ENCODE results near the gene DMGDH. TPM values are rescaled to one million over a fixed set of nuclear protein-coding genes. Genes with fewer than 3 reads are reported as not detected.

The DMGDH gene
- total RNA-seq, 5 donors from 2014 or later (not counting 1 experiment from before 2014, with no cell fraction given) = 0.43 to 2.7 (median 0.70) TPM

DNA sequence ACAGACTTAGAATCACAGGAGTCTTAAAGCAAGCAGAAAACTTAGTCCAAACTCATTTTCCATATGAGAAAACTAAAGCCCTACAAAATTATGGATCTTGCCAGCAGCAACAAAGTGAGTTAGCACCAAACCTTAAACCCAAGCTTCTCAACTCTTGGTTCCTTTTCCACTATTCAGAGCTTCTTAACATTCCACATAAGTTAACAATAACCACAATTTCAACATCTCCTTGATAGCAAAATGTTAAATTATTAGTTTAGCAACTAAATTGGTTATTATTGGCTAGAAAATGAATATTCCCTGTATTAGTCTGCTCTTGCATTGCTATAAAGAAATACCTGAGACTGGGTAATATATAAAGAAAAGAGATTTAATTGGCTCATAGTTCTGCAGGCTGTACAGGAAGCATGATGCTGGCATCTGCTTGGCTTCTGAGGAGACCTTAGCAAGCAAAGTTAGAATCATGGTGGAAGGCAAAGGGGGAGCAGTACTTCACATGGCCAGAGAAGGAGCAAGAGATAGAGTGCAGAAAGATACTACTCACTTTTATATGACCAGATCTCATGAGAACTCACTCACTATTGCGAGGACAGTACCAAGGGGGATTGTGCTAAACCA lies 58.1 kb downstream of the DMGDH start:
- ChIA-PET CTCF (interaction anchor here (0.8 to 0.9 kb wide), 2 partner anchors 13 to 253 kb away, joined by 3 to 4 read pairs; no protein-coding TSS in a partner anchor), POLR2A (no interaction called here)
- H3K9me3 Mint-ChIP-seq = peaks cover 8 to 15% (median 10%) of the 10 kb centered on the region in 3 donors
- H3K27me3 Mint-ChIP-seq = peaks cover 17 to 21% of the 10 kb centered on the region in 2 donors
- H3K36me3 Mint-ChIP-seq = peaks cover 4% of the 10 kb centered on the region
- no peaks in the 10 kb centered on the region for H3K36me3 ChIP-seq (ENCODE audit: control insufficient read depth in 2 of 2, extremely low read depth in 1 of 2, insufficient read depth in 1 of 2, low read length in 1 of 2)
- no peak overlapping the region for H3K27ac ChIP-seq (ENCODE audit: low read length)
- H3K4me1 ChIP-seq (ENCODE audit: control insufficient read depth in 1 of 2, extremely low read depth in 1 of 2, insufficient read depth in 2 of 2, low read length in 2 of 2) = no peaks in the 10 kb centered on the region
- no peaks in the 10 kb centered on the region for H3K4me1 Mint-ChIP-seq
- no peak overlapping the region for H3K27ac Mint-ChIP-seq
- DNase-seq = no peak
- WGBS (ENCODE audit: insufficient coverage) = no CpG with 5 or more reads among the region's 1 CpG
- no peak for ATAC-seq (replicated peaks in 1 of 4)
- H3K4me3 Mint-ChIP-seq = no peak overlapping the region
- H3K9me3 ChIP-seq = no peaks in the 10 kb centered on the region
- H3K4me3 ChIP-seq (ENCODE audit: control insufficient read depth in 1 of 2, extremely low read depth in 1 of 2, low read length in 1 of 2) = no peak overlapping the region
- H3K27me3 ChIP-seq (replicated peaks in 1 of 2; ENCODE audit: control insufficient read depth in 2 of 2, extremely low read depth in 1 of 2, insufficient read depth in 2 of 2, low read length in 1 of 2) = peaks cover 0 to 6% of the 10 kb centered on the region in 2 experiments

DNA sequence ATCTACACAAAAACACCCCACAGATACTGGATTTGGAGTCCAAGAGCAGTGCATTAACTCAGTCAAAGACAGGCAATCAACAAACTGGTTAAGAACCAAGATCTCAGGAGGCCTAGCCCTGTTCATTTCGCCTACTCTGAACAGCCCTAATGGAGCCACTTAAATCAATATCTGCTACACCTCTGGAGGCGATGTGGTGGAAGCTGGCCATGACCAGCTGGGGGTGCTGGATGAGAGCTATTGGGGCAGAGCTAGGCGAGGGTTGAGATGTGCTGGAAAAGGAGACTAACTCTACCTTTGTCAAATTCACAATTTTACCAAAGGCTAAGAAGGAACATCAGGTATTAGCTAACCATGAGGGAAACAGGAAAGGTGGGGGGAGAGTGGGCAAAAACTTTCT lies 61.1 kb downstream of the DMGDH start:
- POLR2A ChIA-PET = no interaction called here
- WGBS (ENCODE audit: insufficient coverage) = 80% methylated on average over 1 of the region's 3 CpGs

DNA sequence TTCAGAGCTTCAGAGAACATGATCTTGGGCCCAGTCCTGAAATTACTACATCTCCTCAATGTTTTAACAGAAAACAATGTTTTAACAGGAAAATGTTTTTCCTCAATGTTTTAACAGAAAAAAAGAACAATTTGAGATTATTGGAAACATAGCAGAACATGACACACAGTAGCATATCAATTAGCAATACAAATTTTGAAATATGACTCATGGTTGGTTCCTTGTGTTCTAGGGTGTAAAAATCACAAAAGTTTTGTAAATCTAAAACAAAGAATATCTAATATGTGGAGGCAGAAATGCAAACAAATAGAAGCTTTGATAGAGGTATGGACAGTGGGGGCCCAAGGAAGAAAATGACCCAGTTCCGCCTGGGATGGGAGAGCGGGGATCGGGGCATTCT lies 61.6 kb downstream of the DMGDH start:
- H3K4me3 Mint-ChIP-seq = no peak overlapping the region
- no peaks in the 10 kb centered on the region for H3K4me1 Mint-ChIP-seq
- ChIA-PET CTCF (no interaction called here), POLR2A (no interaction called here)
- Histone ChIP-seq H3K9me3 (no peaks in the 10 kb centered on the region), H3K36me3 (ENCODE audit: control insufficient read depth in 2 of 2, extremely low read depth in 1 of 2, insufficient read depth in 1 of 2, low read length in 1 of 2) (no peaks in the 10 kb centered on the region), H3K4me3 (ENCODE audit: control insufficient read depth in 1 of 2, extremely low read depth in 1 of 2, low read length in 1 of 2) (no peak overlapping the region), H3K27me3 (replicated peaks in 1 of 2; ENCODE audit: control insufficient read depth in 2 of 2, extremely low read depth in 1 of 2, insufficient read depth in 2 of 2, low read length in 1 of 2) (peaks cover 0 to 10% of the 10 kb centered on the region in 2 experiments), H3K27ac (ENCODE audit: low read length) (no peak overlapping the region), H3K4me1 (ENCODE audit: control insufficient read depth in 1 of 2, extremely low read depth in 1 of 2, insufficient read depth in 2 of 2, low read length in 2 of 2) (no peaks in the 10 kb centered on the region)
- peaks cover under 1 to 5% (median under 1%) of the 10 kb centered on the region in 3 donors for H3K9me3 Mint-ChIP-seq
- DNase-seq (no peak), ATAC-seq (replicated peaks in 1 of 4) (no peak)
- H3K27me3 Mint-ChIP-seq = peaks cover 9 to 10% of the 10 kb centered on the region in 2 donors
- H3K27ac Mint-ChIP-seq = no peak overlapping the region
- peaks cover under 1% of the 10 kb centered on the region for H3K36me3 Mint-ChIP-seq
- WGBS (ENCODE audit: insufficient coverage) = no CpG with 5 or more reads among the region's 3 CpGs

More for the DNA sequence above, 61.1 kb downstream of the DMGDH start:
- Histone ChIP-seq H3K27me3 (replicated peaks in 1 of 2; ENCODE audit: control insufficient read depth in 2 of 2, extremely low read depth in 1 of 2, insufficient read depth in 2 of 2, low read length in 1 of 2) (peaks cover 0 to 10% of the 10 kb centered on the region in 2 experiments), H3K9me3 (no peaks in the 10 kb centered on the region), H3K27ac (ENCODE audit: low read length) (no peak overlapping the region), H3K4me3 (ENCODE audit: control insufficient read depth in 1 of 2, extremely low read depth in 1 of 2, low read length in 1 of 2) (no peak overlapping the region), H3K4me1 (ENCODE audit: control insufficient read depth in 1 of 2, extremely low read depth in 1 of 2, insufficient read depth in 2 of 2, low read length in 2 of 2) (no peaks in the 10 kb centered on the region), H3K36me3 (ENCODE audit: control insufficient read depth in 2 of 2, extremely low read depth in 1 of 2, insufficient read depth in 1 of 2, low read length in 1 of 2) (no peaks in the 10 kb centered on the region)
- ATAC-seq (replicated peaks in 1 of 4) = no peak
- Mint-ChIP-seq H3K4me1 (no peaks in the 10 kb centered on the region), H3K36me3 (peaks cover 4% of the 10 kb centered on the region), H3K27ac (no peak overlapping the region), H3K27me3 (peaks cover 6 to 10% of the 10 kb centered on the region in 2 donors), H3K9me3 (peaks cover 5 to 10% (median 6%) of the 10 kb centered on the region in 3 donors), H3K4me3 (no peak overlapping the region)
- CTCF ChIA-PET = interaction anchor here in 1 of 2 donors (1.0 kb wide), 1 partner anchor 17 kb away, joined by 3 read pairs; no protein-coding TSS in a partner anchor
- DNase-seq = no peak

DNA sequence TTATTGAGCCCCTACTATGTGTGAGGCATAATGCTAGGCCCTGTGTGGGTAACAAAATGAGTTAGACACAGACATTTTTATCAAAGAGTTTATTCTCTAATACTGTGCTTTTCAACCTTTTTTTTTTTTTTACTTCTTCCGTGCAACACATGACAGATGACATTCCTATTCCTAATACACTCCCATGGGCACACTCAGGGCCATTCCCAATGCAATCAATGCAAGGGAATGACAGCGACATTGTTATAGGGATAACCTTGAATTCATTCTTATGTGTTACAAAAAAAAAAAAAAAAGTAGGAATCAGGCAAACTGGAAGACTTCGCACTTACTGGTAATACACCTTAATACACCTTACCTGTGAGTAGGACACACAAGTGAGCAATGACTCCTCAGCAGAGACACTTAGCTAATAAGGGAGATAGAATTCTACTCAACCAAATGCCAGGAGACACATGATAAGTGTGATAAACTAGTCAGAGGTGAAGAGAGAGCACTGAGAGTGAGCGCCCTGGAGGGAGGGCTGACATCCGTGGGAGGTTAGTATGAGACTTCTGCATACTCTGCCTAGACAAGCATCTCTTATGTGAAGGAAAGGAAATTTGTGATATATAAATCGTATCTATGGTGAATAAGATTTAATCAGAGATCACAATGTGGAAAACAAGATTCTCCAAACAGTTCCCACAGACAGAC lies 63.4 kb downstream of the DMGDH start:
- ChIA-PET POLR2A (interaction anchor here in 1 of 2 donors (0.7 kb wide), 1 partner anchor 210 kb away, joined by 4 read pairs; no protein-coding TSS in a partner anchor), CTCF (interaction anchor here in 1 of 2 donors (1.2 kb wide), 1 partner anchor 14 kb away, joined by 4 read pairs; no protein-coding TSS in a partner anchor)
- Mint-ChIP-seq H3K27ac (no peak overlapping the region), H3K36me3 (no peaks in the 10 kb centered on the region), H3K4me3 (no peak overlapping the region), H3K9me3 (no peaks in the 10 kb centered on the region), H3K4me1 (no peaks in the 10 kb centered on the region), H3K27me3 (peaks cover 15 to 16% of the 10 kb centered on the region in 2 donors)
- Histone ChIP-seq H3K27me3 (replicated peaks in 1 of 2; ENCODE audit: control insufficient read depth in 2 of 2, extremely low read depth in 1 of 2, insufficient read depth in 2 of 2, low read length in 1 of 2) (peaks cover 0 to 4% of the 10 kb centered on the region in 2 experiments), H3K36me3 (ENCODE audit: control insufficient read depth in 2 of 2, extremely low read depth in 1 of 2, insufficient read depth in 1 of 2, low read length in 1 of 2) (no peaks in the 10 kb centered on the region), H3K9me3 (no peaks in the 10 kb centered on the region), H3K4me1 (ENCODE audit: control insufficient read depth in 1 of 2, extremely low read depth in 1 of 2, insufficient read depth in 2 of 2, low read length in 2 of 2) (no peaks in the 10 kb centered on the region), H3K4me3 (ENCODE audit: control insufficient read depth in 1 of 2, extremely low read depth in 1 of 2, low read length in 1 of 2) (no peak overlapping the region), H3K27ac (ENCODE audit: low read length) (no peak overlapping the region)
- DNase-seq = no peak
- WGBS (ENCODE audit: insufficient coverage) = no CpG with 5 or more reads among the region's 6 CpGs
- ATAC-seq (replicated peaks in 1 of 4) = no peak

DNA sequence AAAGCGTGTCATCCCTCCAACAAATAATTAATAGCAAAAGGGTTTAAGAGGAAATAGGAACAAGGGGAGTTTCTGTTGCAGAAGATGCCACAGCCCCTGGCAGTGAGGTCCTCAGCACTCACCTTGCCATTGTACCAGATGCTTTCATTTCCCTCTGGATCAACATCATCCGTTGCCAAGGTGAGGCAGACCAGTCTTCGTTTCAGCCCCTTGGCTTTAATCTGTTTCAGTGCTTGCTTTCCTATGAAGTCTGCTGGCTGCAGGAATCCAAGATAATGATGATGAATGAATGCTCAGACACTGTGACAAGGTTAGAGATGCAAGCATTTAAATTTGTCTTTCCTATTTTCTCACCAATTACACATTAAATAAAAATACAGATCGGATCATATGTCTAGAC lies 64.3 kb downstream of the DMGDH start:
- H3K27ac ChIP-seq (ENCODE audit: low read length) = no peak overlapping the region

DNA sequence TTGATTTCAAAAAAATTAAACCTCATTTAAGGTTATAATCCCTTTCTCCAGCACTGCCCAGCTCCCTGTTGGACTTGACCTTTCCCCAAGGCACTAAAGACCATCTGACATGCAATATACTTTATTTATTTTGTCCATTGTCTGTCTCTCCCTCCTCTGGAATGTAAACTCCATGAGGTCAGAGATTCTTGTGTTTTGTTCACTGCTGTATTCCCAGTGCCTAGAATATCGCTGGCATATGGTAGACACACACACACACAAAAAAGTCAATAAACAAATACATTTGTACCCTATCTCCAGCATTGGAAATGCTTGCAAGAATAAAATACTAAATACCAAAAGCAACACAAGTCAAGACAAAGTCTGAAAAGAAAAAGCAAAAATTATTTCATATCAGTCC lies 67.1 kb downstream of the DMGDH start:
- Mint-ChIP-seq H3K27me3 (peaks cover 15 to 19% of the 10 kb centered on the region in 2 donors), H3K36me3 (no peaks in the 10 kb centered on the region), H3K4me3 (no peak overlapping the region), H3K9me3 (no peaks in the 10 kb centered on the region), H3K27ac (no peak overlapping the region), H3K4me1 (no peaks in the 10 kb centered on the region)
- Histone ChIP-seq H3K4me1 (ENCODE audit: control insufficient read depth in 1 of 2, extremely low read depth in 1 of 2, insufficient read depth in 2 of 2, low read length in 2 of 2) (no peaks in the 10 kb centered on the region), H3K4me3 (ENCODE audit: control insufficient read depth in 1 of 2, extremely low read depth in 1 of 2, low read length in 1 of 2) (no peak overlapping the region), H3K9me3 (no peaks in the 10 kb centered on the region), H3K27me3 (replicated peaks in 1 of 2; ENCODE audit: control insufficient read depth in 2 of 2, extremely low read depth in 1 of 2, insufficient read depth in 2 of 2, low read length in 1 of 2) (peaks cover 0 to 7% of the 10 kb centered on the region in 2 experiments), H3K27ac (ENCODE audit: low read length) (no peak overlapping the region), H3K36me3 (ENCODE audit: control insufficient read depth in 2 of 2, extremely low read depth in 1 of 2, insufficient read depth in 1 of 2, low read length in 1 of 2) (no peaks in the 10 kb centered on the region)
- DNase-seq (no peak), ATAC-seq (replicated peaks in 1 of 4) (no peak)
- no CpG with 5 or more reads among the region's 1 CpG for WGBS (ENCODE audit: insufficient coverage)
- ChIA-PET POLR2A (no interaction called here), CTCF (no interaction called here)

More for the DNA sequence above, 64.3 kb downstream of the DMGDH start:
- peaks cover 15 to 18% of the 10 kb centered on the region in 2 donors for H3K27me3 Mint-ChIP-seq
- no peaks in the 10 kb centered on the region for H3K9me3 Mint-ChIP-seq
- ATAC-seq (replicated peaks in 1 of 4) = no peak
- WGBS (ENCODE audit: insufficient coverage) = 86% methylated on average over 1 of the region's 4 CpGs
- H3K4me3 Mint-ChIP-seq = no peak overlapping the region
- no peaks in the 10 kb centered on the region for H3K36me3 Mint-ChIP-seq
- H3K9me3 ChIP-seq = no peaks in the 10 kb centered on the region
- peaks cover 0 to 4% of the 10 kb centered on the region in 2 experiments for H3K27me3 ChIP-seq (replicated peaks in 1 of 2; ENCODE audit: control insufficient read depth in 2 of 2, extremely low read depth in 1 of 2, insufficient read depth in 2 of 2, low read length in 1 of 2)
- POLR2A ChIA-PET = no interaction called here
- no peaks in the 10 kb centered on the region for H3K4me1 Mint-ChIP-seq
- CTCF ChIA-PET = no interaction called here
- no peaks in the 10 kb centered on the region for H3K4me1 ChIP-seq (ENCODE audit: control insufficient read depth in 1 of 2, extremely low read depth in 1 of 2, insufficient read depth in 2 of 2, low read length in 2 of 2)
- no peak overlapping the region for H3K4me3 ChIP-seq (ENCODE audit: control insufficient read depth in 1 of 2, extremely low read depth in 1 of 2, low read length in 1 of 2)
- no peak overlapping the region for H3K27ac Mint-ChIP-seq
- H3K36me3 ChIP-seq (ENCODE audit: control insufficient read depth in 2 of 2, extremely low read depth in 1 of 2, insufficient read depth in 1 of 2, low read length in 1 of 2) = no peaks in the 10 kb centered on the region
- DNase-seq = no peak
